ENCODE measurements around the gene FGD6. TPM values are rescaled to one million over a fixed set of nuclear protein-coding genes. Genes with fewer than 3 reads are reported as not detected.

Gene FGD6
- polyA plus RNA-seq, 1 donor (not counting 4 experiments of a cell fraction or from before 2014, with no cell fraction given), result 54.2 TPM

- no peak overlapping the region for H3K27ac ChIP-seq (ENCODE audit: control insufficient read depth, insufficient read depth, low read length)
- no peaks in the 10 kb centered on the region for H3K79me2 ChIP-seq (ENCODE audit: control insufficient read depth, insufficient read depth, low read length)
- no peak for TF ChIP-seq CTCF (optimal IDR thresholded peaks at IDR 0.05 in 1 of 3, IDR thresholded peaks at IDR 0.05 in 1 of 3, conservative IDR thresholded peaks at IDR 0.05 in 1 of 3; ENCODE audit: extremely low read depth in 1 of 3, insufficient read depth in 2 of 3, low read length in 3 of 3)
- TF ChIP-seq EZH2 (IDR thresholded peaks at IDR 0.05; ENCODE audit: low read length), result no peak
- H3K27me3 ChIP-seq (ENCODE audit: control insufficient read depth, extremely low read depth, insufficient read depth, low read length), result no peaks in the 10 kb centered on the region
- no peaks in the 10 kb centered on the region for H3K9me3 ChIP-seq (ENCODE audit: control insufficient read depth, low read depth, low read length)
- no peaks in the 10 kb centered on the region for H3K4me1 ChIP-seq (ENCODE audit: control insufficient read depth, extremely low read depth, insufficient read depth, low read length)
- no peak overlapping the region for H3K4me3 ChIP-seq (ENCODE audit: control insufficient read depth in 2 of 3, extremely low read depth in 1 of 3, insufficient read depth in 2 of 3, low read depth in 1 of 3, low read length in 3 of 3)
- no peak overlapping the region for H3K9ac ChIP-seq (ENCODE audit: control insufficient read depth, extremely low read depth, insufficient read depth, low read length)
- dilution Hi-C loops (cut with MboI; ENCODE audit: extremely low pct_ligation_motif_present, low sequenced_read_pairs), result no loop called here
- FAIRE-seq (no peak), DNase-seq (ENCODE audit: low read depth, low spot score) (no peak)
- H3K4me2 ChIP-seq (ENCODE audit: control insufficient read depth, extremely low read depth, insufficient read depth, low read depth, low read length), result no peak overlapping the region
- H4K20me1 ChIP-seq (ENCODE audit: control insufficient read depth, extremely low read depth, insufficient read depth, low read length), result no peaks in the 10 kb centered on the region
- H3K9me1 ChIP-seq (ENCODE audit: control insufficient read depth, extremely low read depth, insufficient read depth, low read length), result no peaks in the 10 kb centered on the region
- H2AFZ ChIP-seq (ENCODE audit: control insufficient read depth, low read length), result no peak overlapping the region
- peaks cover 6 to 7% of the 10 kb centered on the region in 2 experiments for H3K36me3 ChIP-seq (ENCODE audit: control insufficient read depth in 2 of 2, extremely low read depth in 1 of 2, insufficient read depth in 2 of 2, low read length in 2 of 2)
Observed at GRCh38 chr12:95051241-95051640, 166.0 kb downstream of the FGD6 start.

- dilution Hi-C loops (cut with MboI; ENCODE audit: extremely low pct_ligation_motif_present, low sequenced_read_pairs), result no loop called here
- no peaks in the 10 kb centered on the region for H3K27me3 ChIP-seq (ENCODE audit: control insufficient read depth, extremely low read depth, insufficient read depth, low read length)
- no peaks in the 10 kb centered on the region for H3K4me1 ChIP-seq (ENCODE audit: control insufficient read depth, extremely low read depth, insufficient read depth, low read length)
- no peak overlapping the region for H2AFZ ChIP-seq (ENCODE audit: control insufficient read depth, low read length)
- no peaks in the 10 kb centered on the region for H3K79me2 ChIP-seq (ENCODE audit: control insufficient read depth, insufficient read depth, low read length)
- H3K9me3 ChIP-seq (ENCODE audit: control insufficient read depth, low read depth, low read length), result no peaks in the 10 kb centered on the region
- no peak overlapping the region for H3K4me2 ChIP-seq (ENCODE audit: control insufficient read depth, extremely low read depth, insufficient read depth, low read depth, low read length)
- no peak for DNase-seq (ENCODE audit: low read depth, low spot score)
- TF ChIP-seq CTCF (optimal IDR thresholded peaks at IDR 0.05 in 1 of 3, IDR thresholded peaks at IDR 0.05 in 1 of 3, conservative IDR thresholded peaks at IDR 0.05 in 1 of 3; ENCODE audit: extremely low read depth in 1 of 3, insufficient read depth in 2 of 3, low read length in 3 of 3) (no peak), EZH2 (IDR thresholded peaks at IDR 0.05; ENCODE audit: low read length) (no peak)
- H3K9ac ChIP-seq (ENCODE audit: control insufficient read depth, extremely low read depth, insufficient read depth, low read length), result no peak overlapping the region
- no peak for FAIRE-seq
- H4K20me1 ChIP-seq (ENCODE audit: control insufficient read depth, extremely low read depth, insufficient read depth, low read length), result no peaks in the 10 kb centered on the region
- H3K27ac ChIP-seq (ENCODE audit: control insufficient read depth, insufficient read depth, low read length), result no peak overlapping the region
- H3K9me1 ChIP-seq (ENCODE audit: control insufficient read depth, extremely low read depth, insufficient read depth, low read length), result no peaks in the 10 kb centered on the region
- H3K4me3 ChIP-seq (ENCODE audit: control insufficient read depth in 2 of 3, extremely low read depth in 1 of 3, insufficient read depth in 2 of 3, low read depth in 1 of 3, low read length in 3 of 3), result no peak overlapping the region
- H3K36me3 ChIP-seq (ENCODE audit: control insufficient read depth in 2 of 2, extremely low read depth in 1 of 2, insufficient read depth in 2 of 2, low read length in 2 of 2), result peaks cover 0 to 3% of the 10 kb centered on the region in 2 experiments
Observed at GRCh38 chr12:95037906-95038305, 179.4 kb downstream of the FGD6 start.

Data from keratinocyte (primary cell).